HepG2 (cell line): ENCODE data around the gene TRPC1.

Experiments used
- MXI1 ChIP-seq: IDR thresholded peaks from 3 replicates; pipeline ENCODE4 v1.6.1; 2012; ENCODE audit warnings: low read depth, low read length, inconsistent platforms, borderline replicate concordance
- ZNF644 ChIP-seq: IDR thresholded peaks from 2 replicates; pipeline ENCODE4 v1.6.1; 2016; ENCODE audit warnings: low read depth
- TF ChIP-seq, protein P1 (sequence below): sonication (generic); formaldehyde crosslinking; IDR thresholded peaks from 2 replicates; pipeline ENCODE4 v1.4.0; 2020; ENCODE audit warnings: missing genetic modification reagents

DNA sequence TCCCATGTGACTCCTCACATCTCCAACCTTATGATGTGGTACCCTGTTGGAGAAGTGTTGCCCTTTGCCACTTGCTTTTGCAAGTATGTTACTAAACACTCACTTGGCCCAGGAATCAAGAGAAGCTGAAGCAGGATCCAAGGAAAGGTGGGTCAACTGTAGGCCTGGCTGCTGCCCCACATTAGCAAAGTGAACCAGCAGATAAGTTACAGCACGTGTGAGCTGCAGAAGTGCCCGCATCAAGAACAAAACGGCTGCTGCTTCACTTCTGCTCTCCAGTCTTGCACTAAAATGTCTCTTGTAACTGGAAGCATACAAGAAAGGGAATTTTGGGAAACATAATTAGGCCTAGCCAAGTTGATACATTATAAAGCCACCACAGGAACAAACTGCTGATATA is 85.4 kb downstream of the TRPC1 start:
- TF ChIP-seq ZNF644 (CRISPR knock-in tag): no peak
- TF ChIP-seq MXI1: no peak
- TF ChIP-seq, protein P1, sequence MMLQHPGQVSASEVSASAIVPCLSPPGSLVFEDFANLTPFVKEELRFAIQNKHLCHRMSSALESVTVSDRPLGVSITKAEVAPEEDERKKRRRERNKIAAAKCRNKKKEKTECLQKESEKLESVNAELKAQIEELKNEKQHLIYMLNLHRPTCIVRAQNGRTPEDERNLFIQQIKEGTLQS (CRISPR knock-in tag): no peak
